ENCODE results near the gene HSPD1. TPM values are rescaled to one million over a fixed set of nuclear protein-coding genes. Genes with fewer than 3 reads are reported as not detected.

HSPD1 gene
- total and polyA plus RNA-seq, 2 of the 13 experiments (the other 11 are each of a cell fraction or from before 2014, with no cell fraction given): 685 to 2,610 TPM

- TF ChIP-seq ZNF646 (CRISPR knock-in tag; IDR thresholded peaks at IDR 0.05) (no peak), TAF1 (CRISPR knock-in tag; IDR thresholded peaks at IDR 0.05) (peak; percentile 85), ZNF773 (CRISPR knock-in tag; IDR thresholded peaks at IDR 0.05; ENCODE audit: borderline replicate concordance) (peak; percentile 61; the same call in 1 of the 2 replicates), ZNF788 (CRISPR knock-in tag; IDR thresholded peaks at IDR 0.05; ENCODE audit: borderline replicate concordance) (peak; percentile 87; the same call in 1 of the 2 replicates), HOXA3 (CRISPR knock-in tag; IDR thresholded peaks at IDR 0.05) (peak; percentile 72), ZNF580 (CRISPR knock-in tag; IDR thresholded peaks at IDR 0.05; ENCODE audit: borderline replicate concordance, low read depth) (peak; percentile 95; the same call in 1 of the 2 replicates), STAT5B (CRISPR knock-in tag; IDR thresholded peaks at IDR 0.05) (0 out of 2 replicates have a peak, but pooled peaks have one; percentile 26), ZNF839 (CRISPR knock-in tag; IDR thresholded peaks at IDR 0.05; ENCODE audit: borderline replicate concordance) (no peak), DNMT1 (CRISPR knock-in tag; IDR thresholded peaks at IDR 0.05) (peak; percentile 22; the same call in 1 of the 2 replicates), CREBL2 (CRISPR knock-in tag; IDR thresholded peaks at IDR 0.05; ENCODE audit: borderline replicate concordance) (peak; percentile 23; the same call in 1 of the 2 replicates), ESRRA (CRISPR knock-in tag; IDR thresholded peaks at IDR 0.05; ENCODE audit: low read depth) (peak; percentile 56), HNF1B (CRISPR knock-in tag; IDR thresholded peaks at IDR 0.05) (peak; percentile 99), CSRNP2 (CRISPR knock-in tag; conservative IDR thresholded peaks at IDR 0.05; ENCODE audit: low read depth) (no peak), NFE2 (CRISPR knock-in tag; IDR thresholded peaks at IDR 0.05) (no peak), SNAPC5 (CRISPR knock-in tag; IDR thresholded peaks at IDR 0.05; ENCODE audit: borderline replicate concordance) (no peak), AHR (CRISPR knock-in tag; IDR thresholded peaks at IDR 0.05) (0 out of 2 replicates have a peak, but pooled peaks have one; percentile 79), SIN3A (IDR thresholded peaks at IDR 0.05; ENCODE audit: borderline replicate concordance, low read depth, low read length) (peak; percentile 97)
Observed at GRCh38 chr2:197453123-197453913, 46.3 kb downstream of the HSPD1 start, which contains the start of gene COQ10B (continued).
